ENCODE data around the gene TMEM178B.
A peak's percentile ranks its signal among the peaks of the same experiment; 100 is the strongest.

DNA sequence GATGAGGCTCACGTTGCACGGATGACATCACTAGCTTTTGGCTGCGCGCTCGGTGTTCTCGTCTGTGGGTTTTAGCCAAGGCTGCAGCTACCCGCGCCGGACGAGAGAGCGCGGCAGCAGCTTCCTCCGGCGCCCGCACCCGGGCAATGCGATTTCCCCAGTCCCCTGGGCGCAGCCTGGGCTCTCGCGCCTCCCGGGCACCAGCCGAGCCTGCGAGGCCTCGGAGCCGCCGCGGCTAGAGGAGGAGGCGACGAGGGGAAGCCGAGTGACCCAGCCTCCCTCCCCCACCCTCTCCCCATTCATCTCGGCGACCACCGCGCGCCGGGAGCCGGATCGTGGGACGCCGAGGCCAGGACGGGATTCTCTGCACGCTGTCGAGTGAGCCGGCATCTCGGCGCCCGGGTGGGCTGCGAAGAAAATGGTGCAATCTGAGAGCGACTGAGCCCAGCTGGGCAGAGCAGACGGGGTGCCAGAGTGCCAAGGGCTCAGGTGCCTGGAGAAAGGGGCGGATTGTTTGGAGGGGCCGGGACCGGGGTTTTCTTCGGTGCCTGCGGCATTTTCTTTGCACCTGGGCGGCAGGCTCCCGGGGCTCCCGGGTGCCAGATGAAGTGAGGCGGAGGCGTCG lies 1.2 kb upstream of the TMEM178B start:
- no peak for TF ChIP-seq CTCF (IDR thresholded peaks at IDR 0.05)
- peak in 1 of 2 donors; percentile 80 for TF ChIP-seq POLR2A (IDR thresholded peaks at IDR 0.05)
